ENCODE measurements around the gene GGPS1. TPM values are rescaled to one million over a fixed set of nuclear protein-coding genes. Genes with fewer than 3 reads are reported as not detected.
"Not testable (repeated sequence)": the region's sequence is repeated elsewhere in the genome, so short reads cannot be mapped to it uniquely, and the experiment has no call there.

GGPS1 gene
- total RNA-seq, 1 experiment from 2014 or later, result 13.6 TPM

DNA sequence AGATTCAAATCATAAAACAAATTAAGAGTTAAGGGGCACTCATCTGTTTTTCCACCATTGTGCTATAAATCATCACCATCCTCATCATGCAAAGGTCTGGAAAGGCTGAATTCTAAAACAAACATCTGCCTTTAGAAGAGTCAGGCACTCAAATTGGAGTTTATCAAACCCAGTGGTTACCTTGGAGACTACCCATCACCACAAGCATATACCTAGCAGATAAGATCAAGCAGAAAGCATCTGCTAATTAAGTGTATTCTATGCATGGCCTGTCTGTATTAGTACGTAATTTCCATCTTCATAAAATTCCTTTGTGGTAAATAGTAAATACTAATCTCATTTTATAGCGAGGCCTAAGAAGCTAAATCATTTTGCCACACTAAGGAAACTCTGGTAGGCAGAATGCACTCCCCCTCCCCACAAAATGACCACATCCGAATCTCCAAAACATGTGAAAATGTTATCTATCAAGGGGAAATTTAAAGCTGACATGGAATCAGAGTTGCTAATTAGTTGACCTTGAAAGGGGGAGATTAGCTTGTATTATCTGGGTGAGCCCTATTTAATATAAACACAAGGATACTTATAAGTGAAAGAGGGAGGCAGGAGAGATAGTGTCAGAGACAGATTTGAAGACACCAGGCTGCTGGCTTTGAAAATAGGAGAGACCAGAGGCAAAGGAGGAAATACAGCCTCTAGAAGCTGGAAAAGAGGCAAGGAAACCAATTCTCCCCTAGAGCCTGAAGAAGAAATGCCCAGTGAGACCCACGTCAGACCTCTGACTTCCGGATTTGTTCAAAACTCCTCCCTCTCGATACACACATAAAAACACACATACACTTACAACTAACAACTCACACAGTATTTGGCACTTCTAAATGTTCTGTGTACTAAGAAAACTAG lies 23.6 kb upstream of the GGPS1 start:
- no peak for DNase-seq (ENCODE audit: low spot score)

DNA sequence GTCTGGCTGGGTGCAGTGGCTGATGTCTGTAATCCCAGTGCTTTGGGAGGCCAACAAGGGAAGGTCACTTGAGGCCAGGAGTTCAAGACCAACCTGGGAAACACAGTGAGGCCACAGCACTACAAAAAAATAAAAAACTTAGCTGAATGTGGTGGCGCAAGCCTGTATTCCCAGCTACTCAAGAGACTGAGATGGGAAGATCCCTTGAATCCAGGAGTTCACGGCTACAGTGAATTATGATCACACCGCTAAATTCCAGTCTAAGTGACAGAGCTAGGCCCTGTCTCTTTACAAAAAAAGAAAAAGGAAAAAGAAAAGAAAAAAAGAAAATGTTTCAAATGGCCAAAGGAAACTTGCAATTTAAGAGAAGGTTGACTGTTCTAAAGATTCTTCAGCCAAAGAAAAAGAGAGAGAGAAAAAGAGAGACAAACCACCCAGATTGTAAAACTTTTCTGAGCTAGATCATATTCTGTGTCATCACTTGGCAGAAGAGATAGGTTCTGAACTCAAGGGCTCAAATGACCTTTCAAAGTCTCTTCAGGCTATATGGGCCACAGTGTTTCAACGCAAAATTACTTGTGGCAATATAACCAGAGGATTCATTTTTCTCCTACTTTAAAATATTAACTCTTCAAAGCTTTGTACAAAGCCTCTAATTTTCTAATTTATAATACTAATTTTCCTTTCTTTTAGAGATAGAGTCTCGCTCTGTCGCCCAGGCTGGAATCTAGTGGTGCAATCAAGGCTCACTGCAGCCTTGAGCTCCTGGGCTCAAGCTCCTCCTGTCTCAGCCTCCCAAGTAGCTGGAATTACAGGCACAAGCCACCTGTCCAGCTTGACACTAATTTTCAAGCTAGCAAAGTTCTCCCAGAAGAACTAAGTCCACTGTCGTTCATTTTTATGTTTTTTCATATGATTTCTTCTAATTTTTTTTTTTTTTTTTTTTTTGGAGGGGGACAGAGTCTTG lies 20.9 kb upstream of the GGPS1 start:
- DNase-seq (ENCODE audit: low spot score), result no peak

DNA sequence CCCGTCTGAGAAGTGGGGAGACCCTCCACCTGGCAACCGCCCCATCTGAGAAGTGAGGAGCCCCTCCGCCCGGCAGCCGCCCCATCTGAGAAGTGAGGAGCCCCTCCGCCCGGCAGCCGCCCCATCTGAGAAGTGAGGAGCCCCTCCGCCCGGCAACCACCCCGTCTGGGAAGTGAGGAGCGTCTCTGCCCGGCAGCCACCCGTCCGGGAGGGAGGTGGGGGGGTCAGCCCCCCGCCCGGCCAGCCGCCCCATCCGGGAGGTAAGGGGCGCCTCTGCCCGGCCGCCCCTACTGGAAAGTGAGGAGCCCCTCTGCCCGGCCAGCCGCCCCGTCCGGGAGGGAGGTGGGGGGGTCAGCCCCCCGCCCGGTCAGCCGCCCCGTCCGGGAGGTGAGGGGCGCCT lies 19.2 kb upstream of the GGPS1 start:
- not testable (repeated sequence) for DNase-seq (ENCODE audit: low spot score)

DNA sequence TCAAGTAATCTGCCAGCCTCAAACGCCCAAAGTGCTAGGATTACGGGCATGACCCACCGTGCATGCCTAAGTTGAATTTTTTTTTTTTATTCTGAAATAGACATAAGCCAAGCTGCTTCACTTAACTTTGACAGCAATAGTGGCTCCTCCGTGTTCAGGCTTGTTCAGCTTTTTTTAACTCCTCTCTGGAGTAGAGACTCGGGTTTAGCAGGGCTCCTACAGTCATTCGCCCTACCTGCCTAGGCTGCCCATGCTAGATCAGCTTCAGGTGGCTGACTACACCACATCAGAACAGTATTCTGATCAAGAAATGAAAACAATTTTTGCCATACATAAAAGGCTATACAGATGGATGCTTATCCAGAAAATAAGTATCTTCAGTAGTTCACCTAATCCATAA lies 15.1 kb upstream of the GGPS1 start:
- DNase-seq (ENCODE audit: low spot score), result no peak

DNA sequence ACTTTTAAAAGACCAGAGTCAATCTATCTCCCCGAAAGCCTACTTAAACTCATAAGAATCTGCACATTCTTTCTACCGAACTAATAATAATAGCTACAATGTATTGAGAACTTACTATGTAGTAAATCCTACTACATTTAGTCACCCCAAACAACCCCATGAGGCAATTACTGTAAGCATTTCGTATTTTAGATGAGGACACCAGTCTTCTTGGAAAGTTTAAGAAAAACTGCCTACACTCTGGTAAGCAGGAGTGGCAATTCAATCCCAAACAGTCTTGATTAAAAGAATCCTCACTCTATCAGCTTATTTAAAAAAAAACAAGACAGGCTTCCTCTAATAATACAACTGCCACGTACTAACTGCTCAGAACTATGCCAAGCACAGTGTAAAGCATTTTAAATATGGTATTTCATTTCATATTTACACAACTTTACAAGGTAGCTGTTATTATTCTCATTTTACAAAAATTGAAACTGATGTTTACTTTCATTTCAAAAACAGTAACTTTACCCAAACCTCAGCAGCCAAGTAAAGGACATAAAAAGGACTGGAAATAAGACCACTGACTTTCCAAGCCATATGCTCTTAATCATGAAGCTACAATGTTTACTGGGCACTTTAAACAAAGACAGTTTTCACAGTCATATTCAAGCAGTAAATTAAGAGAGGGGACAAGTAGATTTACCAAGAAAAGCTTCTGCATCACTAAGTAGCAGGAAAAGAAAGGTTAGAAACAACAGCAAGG lies 14.3 kb upstream of the GGPS1 start:
- no peak for DNase-seq (ENCODE audit: low spot score)

DNA sequence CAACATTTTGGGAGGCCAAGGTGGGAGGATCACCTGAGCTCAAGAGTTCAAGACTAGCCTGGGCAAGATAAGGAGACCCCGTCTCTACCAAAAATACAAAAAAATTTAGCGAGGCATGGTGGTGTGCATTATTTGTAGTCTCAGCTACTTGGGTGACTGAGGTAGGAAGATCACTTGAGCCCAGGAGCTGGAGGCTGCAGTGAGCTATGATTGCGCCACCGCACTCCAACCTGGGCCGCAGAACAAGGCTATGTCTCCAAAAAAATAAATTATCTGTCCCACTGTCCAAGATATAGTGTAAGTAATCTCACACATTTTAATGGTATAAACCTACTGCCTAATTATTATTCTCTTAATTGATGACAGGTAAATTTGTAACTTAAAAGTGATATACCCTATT lies 13.2 kb upstream of the GGPS1 start:
- no peak for DNase-seq (ENCODE audit: low spot score)

DNA sequence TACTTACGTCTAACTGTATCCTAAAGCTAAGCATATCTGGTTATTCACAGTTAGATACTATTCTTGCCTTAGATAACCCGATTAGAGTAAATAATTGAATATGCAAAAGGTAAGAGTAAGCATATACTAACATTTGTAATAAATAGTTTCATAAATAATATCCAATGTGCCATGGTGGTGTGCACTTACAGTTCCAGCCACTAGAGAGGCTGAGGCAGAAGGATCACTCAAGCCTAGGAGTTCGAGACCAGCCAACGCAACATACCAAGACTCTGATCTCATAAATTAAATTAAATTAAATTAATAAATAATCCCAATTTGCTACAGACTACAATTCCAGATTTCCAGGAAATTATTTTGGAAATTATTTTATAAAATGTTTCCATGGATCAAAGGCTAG lies 12.6 kb upstream of the GGPS1 start:
- no peak for DNase-seq (ENCODE audit: low spot score)

DNA sequence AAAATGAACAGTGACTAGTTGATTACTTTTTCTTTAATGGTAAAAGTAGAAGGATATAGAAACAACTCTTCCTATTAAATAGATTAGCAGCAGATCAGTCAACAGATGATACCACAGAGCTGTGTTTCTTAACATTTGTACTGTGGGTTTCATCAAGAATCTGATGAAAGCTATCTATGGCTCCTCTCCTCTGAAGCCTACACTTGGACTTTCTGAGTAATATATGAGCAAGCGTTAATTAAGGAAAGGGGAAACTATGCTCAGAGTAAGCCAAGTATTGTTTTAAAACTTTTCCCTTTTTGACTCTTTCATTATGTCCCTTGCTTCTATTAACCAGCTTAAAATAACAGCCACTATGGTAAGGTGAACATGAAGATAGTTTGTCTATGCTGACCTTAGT lies 11.2 kb upstream of the GGPS1 start:
- DNase-seq (ENCODE audit: low spot score), result no peak

DNA sequence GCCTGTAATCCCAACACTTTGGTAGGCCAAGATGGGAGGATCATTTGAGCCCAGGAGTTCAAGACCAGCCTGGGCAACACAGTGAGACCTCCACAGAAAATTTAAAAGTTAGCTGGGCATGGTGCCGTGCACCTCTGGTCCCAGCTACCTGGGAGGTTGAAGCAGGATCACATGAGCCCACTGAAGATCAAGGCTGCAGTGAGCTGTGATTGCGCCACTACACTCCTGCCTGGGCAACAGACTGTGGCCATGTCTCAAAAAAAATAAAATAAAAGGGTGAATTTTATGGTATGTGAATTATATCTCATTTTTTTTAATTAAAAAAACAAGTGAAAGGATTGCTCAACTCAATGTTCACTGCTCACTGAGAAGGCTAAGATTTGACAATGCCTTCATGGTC lies 9.1 kb upstream of the GGPS1 start:
- no peak for DNase-seq (ENCODE audit: low spot score)

DNA sequence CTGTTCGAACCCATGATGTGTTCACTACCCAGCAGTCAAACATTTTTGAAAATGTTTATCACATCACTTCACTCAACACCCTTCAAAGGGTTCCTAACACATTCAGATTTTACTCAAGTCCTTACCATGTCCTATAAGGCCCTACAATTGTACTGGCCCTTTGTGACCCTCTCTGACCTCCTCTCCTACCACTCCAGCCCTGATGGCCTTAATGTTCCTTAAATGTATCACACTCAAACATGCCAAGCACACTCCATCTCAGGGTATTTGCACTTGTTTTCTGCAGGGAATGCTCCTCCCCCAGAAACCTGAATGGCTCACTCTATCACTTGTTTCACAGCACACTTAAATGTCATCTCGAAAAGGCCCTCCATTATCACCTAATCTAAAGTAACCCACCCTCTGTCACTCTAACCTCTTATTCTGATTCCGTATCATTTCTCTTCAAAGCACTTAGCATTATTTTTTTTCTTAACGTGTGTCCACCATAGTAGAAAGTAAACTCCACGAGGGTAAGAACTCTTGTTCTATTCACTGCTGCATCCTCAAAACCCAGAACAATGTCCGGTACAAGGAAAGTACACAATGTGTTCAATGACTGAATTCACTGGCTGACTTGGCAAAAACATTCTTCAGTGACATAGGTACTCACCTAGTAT lies 7.7 kb upstream of the GGPS1 start:
- no peak for DNase-seq (ENCODE audit: low spot score)

DNA sequence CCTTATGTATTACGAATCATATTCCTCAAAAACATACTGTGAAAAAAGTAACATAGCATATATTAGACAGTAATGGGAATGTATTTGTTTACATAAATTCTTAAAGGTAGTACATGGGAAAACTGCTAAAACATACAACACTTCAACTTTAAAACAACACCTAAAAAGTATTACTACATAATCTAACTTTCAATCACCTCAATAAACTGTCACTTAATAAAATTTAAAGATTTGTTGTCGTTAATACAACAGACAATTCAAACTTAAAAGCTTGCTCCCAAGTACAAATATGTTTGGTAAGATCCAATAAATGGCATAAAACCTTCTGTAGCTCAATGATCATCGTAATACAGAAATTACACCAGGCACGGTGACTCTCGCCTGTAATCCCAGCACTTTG lies 4.1 kb upstream of the GGPS1 start:
- DNase-seq (ENCODE audit: low spot score), result no peak

DNA sequence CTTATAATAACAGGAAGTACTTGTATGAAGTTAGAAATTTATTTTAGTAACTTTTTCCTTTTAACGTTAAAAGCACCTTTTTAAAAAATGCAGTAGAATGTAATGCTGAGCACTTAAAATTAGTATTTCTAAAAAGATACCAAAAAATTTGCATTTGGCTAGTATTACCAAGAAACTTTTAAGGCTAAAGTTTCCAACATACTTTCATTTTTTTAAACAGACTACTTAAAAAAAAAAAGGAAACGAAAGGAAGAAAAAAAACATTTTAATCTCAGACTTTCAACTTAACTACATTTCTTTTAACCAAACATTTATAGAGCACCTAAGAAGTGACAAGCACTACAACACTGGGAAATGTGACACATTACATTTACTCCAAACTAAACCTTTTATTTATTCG lies 3.2 kb upstream of the GGPS1 start:
- no peak for DNase-seq (ENCODE audit: low spot score)

DNA sequence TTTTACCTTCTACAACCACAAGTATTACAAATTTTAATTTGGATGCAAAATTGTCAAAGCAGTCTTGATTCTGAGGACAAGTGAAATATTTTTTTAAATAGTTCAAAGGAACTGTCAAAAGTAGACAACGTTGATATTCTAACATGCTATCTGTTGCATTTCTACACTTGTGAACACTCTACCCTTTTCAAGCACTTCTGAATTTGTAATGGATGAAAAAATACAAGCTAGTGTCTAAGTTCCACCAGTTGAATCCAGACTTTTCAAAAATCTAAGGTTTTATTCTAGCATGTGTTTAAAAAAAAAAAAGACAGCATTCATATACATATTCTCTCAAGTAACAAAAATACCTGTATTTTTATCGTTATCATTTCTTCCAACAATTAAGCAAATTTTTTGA lies 2.5 kb upstream of the GGPS1 start:
- no peak for DNase-seq (ENCODE audit: low spot score)

DNA sequence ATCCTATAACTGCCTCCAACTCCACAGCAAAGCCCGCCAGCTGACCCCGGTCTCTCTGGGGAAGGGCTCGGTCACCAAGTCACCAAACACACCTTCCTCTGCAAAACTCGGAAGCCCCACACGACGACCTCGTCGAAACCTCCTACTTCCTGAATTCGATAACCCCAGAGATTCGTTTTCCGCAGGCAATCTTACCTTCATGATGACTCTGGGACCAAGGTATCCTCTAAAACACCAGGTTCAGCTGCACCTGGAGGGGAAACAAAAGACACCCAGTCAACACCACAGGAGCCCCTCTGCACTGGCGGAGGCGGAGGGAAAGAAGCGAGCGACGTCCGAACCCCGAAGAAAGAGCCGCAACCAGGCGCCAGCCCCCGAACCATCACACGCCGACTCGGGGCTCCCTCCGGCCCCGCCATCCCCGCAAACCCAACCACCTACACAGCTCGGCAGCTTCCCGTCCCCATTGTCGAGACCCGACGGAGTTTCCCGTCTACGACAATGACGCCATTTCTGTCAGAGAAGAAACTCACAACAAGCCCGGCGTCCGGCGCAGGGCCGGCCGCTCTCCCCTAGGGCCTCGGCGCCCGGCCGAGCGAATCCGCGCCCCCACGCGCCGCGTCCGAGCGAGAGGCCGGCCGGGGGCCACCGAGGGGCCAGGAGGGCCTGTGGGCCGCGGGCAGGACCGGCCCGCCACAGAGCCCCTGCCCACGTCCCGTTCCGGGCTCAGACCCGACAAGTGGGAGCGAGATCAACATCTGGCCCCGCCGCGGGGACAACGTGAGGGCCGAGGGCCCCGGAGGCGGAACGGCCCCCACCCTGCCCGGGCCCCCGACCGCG lies 1.4 kb upstream of the GGPS1 start:
- peak; percentile 47 for DNase-seq (ENCODE audit: low spot score)

DNA sequence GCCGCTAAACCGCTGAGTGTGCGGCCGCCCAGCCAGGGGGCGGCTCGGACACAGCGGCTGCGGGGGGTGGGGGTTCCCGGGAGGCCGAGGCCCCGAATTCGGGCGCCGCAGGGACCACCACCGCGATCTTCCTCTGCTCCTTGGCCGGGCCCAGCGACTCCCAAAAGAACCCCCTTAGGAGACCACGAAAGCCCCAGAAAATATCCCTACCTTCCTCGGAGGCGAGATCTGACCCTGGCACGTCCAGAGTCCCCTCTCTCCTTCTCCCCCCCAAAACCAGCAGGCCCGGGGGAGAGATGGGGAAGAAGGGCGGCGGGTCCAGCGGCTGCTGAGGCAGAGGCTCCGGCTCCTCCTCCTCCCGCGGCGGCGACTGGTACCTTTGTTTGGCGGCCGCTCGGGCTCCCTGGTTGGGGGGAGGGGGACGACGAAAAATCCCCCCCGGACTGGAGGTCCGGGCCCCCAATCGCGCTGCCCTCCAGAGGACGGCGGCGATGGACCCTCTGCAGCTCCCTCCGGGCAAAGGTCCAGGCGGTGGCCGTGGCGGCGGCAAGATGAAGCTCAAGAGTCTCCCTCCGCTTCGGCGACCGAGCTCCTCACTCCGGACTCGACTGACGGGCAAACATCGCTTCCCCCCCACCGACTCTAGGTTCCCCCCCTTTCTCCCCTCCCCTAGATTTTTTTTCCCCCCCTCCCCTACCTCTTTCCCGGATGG lies 655 bp upstream of the GGPS1 start, which contains the start of gene ARID4B:
Gene ARID4B (minus strand): TSS at position 621 of the 712 bp plus-strand sequence. CDS start 1,260 bp downstream, outside the sequence.
- no peak for DNase-seq (ENCODE audit: low spot score)

DNA sequence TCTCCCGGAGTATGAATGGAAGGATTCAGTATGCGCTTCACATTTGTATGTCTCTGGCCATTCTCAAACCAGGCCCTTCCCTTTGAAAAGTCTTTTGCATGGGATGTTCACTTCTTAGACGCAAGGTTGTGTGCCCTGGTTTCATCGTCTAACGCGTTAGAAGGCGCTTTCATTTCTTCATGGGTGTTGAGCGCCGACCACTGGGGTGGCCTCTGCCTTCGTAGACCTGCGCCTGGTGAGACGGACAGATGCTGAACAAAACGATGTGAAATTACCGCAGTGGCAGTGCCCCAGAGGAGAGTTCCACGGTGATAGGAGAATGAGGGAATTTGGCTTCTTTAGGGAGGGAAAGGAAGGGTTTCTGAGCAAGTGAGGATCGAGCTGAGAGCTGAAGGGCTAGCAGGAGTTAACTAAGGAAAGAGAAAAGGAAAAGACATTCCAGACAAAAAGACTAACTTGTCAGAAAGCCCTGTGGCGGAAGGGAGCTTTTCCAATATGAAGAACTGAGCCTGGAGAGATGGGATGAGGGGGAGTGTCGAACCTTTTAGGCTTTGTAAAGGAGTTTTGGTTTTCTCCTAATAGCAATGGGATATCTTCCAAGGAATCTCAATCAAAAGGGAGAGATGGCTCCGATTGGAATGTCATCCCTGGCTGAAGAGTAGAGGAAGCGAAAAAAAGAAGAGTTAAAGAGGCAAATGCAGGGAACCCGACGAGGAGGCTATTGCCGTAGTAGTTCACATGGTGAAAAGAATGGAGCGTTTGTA lies 951 bp downstream of the GGPS1 start:
- peak; percentile 63 for DNase-seq (ENCODE audit: low spot score)

DNA sequence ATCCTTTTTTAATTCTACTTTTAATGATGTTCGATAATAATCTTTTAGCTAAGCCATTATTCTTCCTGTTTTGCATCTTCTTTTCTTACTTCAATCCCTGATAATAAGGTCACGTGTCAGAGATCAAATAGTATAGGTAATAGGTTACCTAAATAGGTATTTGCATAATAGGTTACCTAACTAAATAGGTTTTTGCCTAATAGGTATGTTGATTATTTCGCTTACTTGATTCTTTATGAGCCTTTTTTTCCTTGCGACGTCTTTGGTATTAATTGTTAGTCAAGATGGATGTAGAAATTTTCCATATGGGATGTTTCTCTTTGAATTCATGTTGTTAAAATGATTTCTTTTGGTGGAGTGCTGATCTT lies 2.5 kb downstream of the GGPS1 start:
- peak; percentile 27 for DNase-seq (ENCODE audit: low spot score)

DNA sequence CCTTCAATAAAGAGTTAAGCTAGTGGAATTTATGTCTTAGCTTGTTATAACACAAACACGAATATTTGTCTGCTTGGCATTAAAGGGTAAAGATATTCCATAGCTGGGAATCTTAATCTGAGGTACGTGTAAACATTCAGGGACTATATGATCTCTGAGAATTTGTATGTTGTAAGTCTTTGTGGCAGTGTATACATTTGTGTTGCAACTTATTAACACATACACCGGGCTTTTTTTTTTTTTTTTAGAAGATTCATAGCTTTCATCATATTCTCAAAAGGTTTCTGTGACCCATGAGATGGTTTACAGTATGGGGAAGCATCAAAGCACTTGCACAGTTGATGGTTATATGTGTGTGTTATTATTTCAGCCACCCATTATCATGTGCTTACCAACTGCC lies 3.0 kb downstream of the GGPS1 start:
- no peak for DNase-seq (ENCODE audit: low spot score)

DNA sequence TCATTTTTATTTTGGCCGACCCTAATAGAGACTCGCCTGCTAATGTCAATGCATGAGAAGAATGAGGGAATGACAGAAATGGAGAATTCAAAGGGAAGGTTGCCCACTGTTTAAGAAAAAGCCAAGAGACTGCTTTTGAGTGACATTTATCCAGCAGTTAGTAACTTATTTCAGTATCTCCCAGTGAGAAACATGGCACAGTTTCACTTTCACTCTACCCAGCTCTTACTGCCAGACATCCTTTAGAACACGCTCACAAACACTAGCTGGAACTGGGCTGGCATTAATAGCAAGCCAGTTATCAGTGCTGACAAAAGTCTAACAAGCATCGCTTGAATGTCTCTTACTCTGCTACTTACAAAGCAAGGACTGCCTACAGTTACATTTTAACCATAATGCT lies 8.5 kb downstream of the GGPS1 start:
- no peak for DNase-seq (ENCODE audit: low spot score)

Measured in HT-29 (cell line).